ENCODE measurements around the gene NOB1. TPM values are rescaled to one million over a fixed set of nuclear protein-coding genes. Genes with fewer than 3 reads are reported as not detected.
"Not testable (repeated sequence)": the region's sequence is repeated elsewhere in the genome, so short reads cannot be mapped to it uniquely, and the experiment has no call there.

The NOB1 gene
- total RNA-seq, 1 experiment from 2014 or later = 101 TPM

DNA sequence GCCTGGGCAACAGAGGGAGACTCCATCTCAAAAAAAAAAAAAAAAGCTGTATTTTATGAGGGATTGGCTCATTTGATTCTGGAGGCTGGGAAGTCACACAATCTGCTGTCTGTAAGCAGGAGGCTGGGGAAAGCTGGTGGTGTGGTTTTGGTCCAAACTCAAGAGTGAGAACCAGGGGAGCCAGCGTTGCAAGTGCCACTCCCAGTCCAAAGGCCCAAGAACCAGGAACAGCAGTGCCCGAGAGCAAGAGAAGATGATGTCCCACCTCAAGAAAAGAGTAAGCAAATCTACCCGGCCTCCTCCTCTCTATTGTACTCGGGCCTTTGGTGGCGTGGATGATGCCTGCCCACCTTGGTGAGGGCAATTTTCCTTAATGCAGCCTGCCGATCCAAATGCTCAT is 22.6 kb downstream of the NOB1 start:
- Histone ChIP-seq H2BK5ac (ENCODE audit: insufficient read length, low read length) (no peak overlapping the region), H2BK120ac (ENCODE audit: low read depth, low read length, poor library complexity, severe bottlenecking) (no peak overlapping the region), H3K4me2 (ENCODE audit: insufficient read depth, insufficient read length, low read length) (no peak overlapping the region), H2BK15ac (ENCODE audit: low read depth, low read length) (no peak overlapping the region), H3K79me1 (ENCODE audit: insufficient read depth, low read depth, low read length, poor library complexity, severe bottlenecking) (no peaks in the 10 kb centered on the region), H3K14ac (ENCODE audit: insufficient read depth, low read length) (no peak overlapping the region), H3K9me3 (ENCODE audit: control insufficient read depth, low read depth, low read length) (no peaks in the 10 kb centered on the region), H4K8ac (replicated peaks; ENCODE audit: insufficient read length, low read depth, low read length) (no peak overlapping the region), H3K56ac (ENCODE audit: insufficient read length, low read depth, low read length) (no peak overlapping the region), H3K9ac (ENCODE audit: extremely low read depth, insufficient read length, low read length) (no peak overlapping the region), H4K91ac (ENCODE audit: insufficient read length, low read depth, low read length) (no peak overlapping the region), H3K4ac (ENCODE audit: low read depth, low read length) (no peak overlapping the region), H2AFZ (ENCODE audit: low read length) (no peak overlapping the region), H3K27me3 (ENCODE audit: insufficient read depth, low read length) (no peaks in the 10 kb centered on the region), H3K23ac (ENCODE audit: insufficient read length, low read depth, low read length) (no peak overlapping the region), H3K18ac (ENCODE audit: insufficient read length, low read depth, low read length) (no peak overlapping the region), H2AK5ac (ENCODE audit: insufficient read length, low read length) (no peak overlapping the region), H4K20me1 (ENCODE audit: control insufficient read depth, insufficient read depth, insufficient read length) (no peaks in the 10 kb centered on the region), H4K5ac (ENCODE audit: insufficient read length, low read depth, low read length) (no peak overlapping the region), H3K79me2 (ENCODE audit: insufficient read depth, low read length) (no peaks in the 10 kb centered on the region), H2BK20ac (ENCODE audit: low read depth, low read length, poor library complexity, severe bottlenecking) (no peak overlapping the region), H3T11ph (ENCODE audit: low read length) (no peak overlapping the region), H3K23me2 (ENCODE audit: insufficient read length, low read depth, low read length, poor library complexity, severe bottlenecking) (peaks cover under 1% of the 10 kb centered on the region), H2BK12ac (ENCODE audit: insufficient read length, low read depth, low read length) (no peak overlapping the region), H3K4me1 (ENCODE audit: insufficient read depth, low read length) (no peaks in the 10 kb centered on the region), H3K27ac (ENCODE audit: insufficient read length, low read depth, low read length) (no peak overlapping the region)
- Mint-ChIP-seq H3K9me3 (no peaks in the 10 kb centered on the region), H3K36me3 (ENCODE audit: insufficient read depth in 1 of 3, low read depth in 3 of 3) (peaks cover 0 to 2% (median 0%) of the 10 kb centered on the region in 3 experiments; a peak in 1 of 7 replicates), H3K27me3 (ENCODE audit: low read depth) (no peaks in the 10 kb centered on the region), H3K4me1 (peaks cover 12 to 19% of the 10 kb centered on the region in 2 experiments), H3K27ac (peak overlapping the region in 1 of 3 experiments; percentile 9; a peak in 1 of 7 replicates), H3K4me3 (no peak overlapping the region)
- WGBS (ENCODE audit: extremely low coverage, insufficient read length, low lambda C conversion rate) = no CpG with 5 or more reads among the region's 6 CpGs
- DNase-seq = no peak
- TF ChIP-seq, protein P1, sequence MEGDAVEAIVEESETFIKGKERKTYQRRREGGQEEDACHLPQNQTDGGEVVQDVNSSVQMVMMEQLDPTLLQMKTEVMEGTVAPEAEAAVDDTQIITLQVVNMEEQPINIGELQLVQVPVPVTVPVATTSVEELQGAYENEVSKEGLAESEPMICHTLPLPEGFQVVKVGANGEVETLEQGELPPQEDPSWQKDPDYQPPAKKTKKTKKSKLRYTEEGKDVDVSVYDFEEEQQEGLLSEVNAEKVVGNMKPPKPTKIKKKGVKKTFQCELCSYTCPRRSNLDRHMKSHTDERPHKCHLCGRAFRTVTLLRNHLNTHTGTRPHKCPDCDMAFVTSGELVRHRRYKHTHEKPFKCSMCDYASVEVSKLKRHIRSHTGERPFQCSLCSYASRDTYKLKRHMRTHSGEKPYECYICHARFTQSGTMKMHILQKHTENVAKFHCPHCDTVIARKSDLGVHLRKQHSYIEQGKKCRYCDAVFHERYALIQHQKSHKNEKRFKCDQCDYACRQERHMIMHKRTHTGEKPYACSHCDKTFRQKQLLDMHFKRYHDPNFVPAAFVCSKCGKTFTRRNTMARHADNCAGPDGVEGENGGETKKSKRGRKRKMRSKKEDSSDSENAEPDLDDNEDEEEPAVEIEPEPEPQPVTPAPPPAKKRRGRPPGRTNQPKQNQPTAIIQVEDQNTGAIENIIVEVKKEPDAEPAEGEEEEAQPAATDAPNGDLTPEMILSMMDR (conservative IDR thresholded peaks at IDR 0.05) = no peak

DNA sequence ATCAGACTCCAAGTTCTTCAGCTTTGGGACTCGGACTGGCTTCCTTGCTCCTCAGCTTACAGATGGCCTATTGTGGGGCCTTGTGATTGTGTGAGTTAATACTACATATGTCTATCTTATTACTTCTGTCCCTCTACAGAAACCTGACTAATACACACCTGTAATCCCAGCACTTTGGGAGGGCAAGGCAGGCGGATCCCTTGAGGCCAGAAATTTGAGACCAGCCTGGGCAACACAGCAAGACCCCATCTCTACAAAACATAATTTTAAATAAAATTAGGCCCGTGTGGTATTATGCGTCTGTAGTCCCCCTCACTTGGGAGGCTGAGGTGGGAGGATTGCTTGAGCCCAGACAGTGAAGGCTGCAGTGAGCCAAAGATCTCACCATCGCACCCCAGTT is 23.4 kb downstream of the NOB1 start:
- not testable (repeated sequence) for H2AK5ac ChIP-seq (ENCODE audit: insufficient read length, low read length); H2BK5ac ChIP-seq (ENCODE audit: insufficient read length, low read length); H3K79me2 ChIP-seq (ENCODE audit: insufficient read depth, low read length); H3K4me1 ChIP-seq (ENCODE audit: insufficient read depth, low read length); H3T11ph ChIP-seq (ENCODE audit: low read length); H4K20me1 ChIP-seq (ENCODE audit: control insufficient read depth, insufficient read depth, insufficient read length); H3K36me3 Mint-ChIP-seq (ENCODE audit: insufficient read depth in 1 of 3, low read depth in 3 of 3); H3K79me1 ChIP-seq (ENCODE audit: insufficient read depth, low read depth, low read length, poor library complexity, severe bottlenecking); H3K27ac ChIP-seq (ENCODE audit: insufficient read length, low read depth, low read length); H2BK120ac ChIP-seq (ENCODE audit: low read depth, low read length, poor library complexity, severe bottlenecking); DNase-seq; H4K8ac ChIP-seq (replicated peaks; ENCODE audit: insufficient read length, low read depth, low read length); H2BK20ac ChIP-seq (ENCODE audit: low read depth, low read length, poor library complexity, severe bottlenecking); H2BK15ac ChIP-seq (ENCODE audit: low read depth, low read length); H3K9me3 ChIP-seq (ENCODE audit: control insufficient read depth, low read depth, low read length); H3K27me3 Mint-ChIP-seq (ENCODE audit: low read depth); H3K9me3 Mint-ChIP-seq; H3K23ac ChIP-seq (ENCODE audit: insufficient read length, low read depth, low read length); H3K4ac ChIP-seq (ENCODE audit: low read depth, low read length); H3K14ac ChIP-seq (ENCODE audit: insufficient read depth, low read length); H3K9ac ChIP-seq (ENCODE audit: extremely low read depth, insufficient read length, low read length); H2AFZ ChIP-seq (ENCODE audit: low read length); H3K27ac Mint-ChIP-seq; H4K5ac ChIP-seq (ENCODE audit: insufficient read length, low read depth, low read length); H4K91ac ChIP-seq (ENCODE audit: insufficient read length, low read depth, low read length); H3K18ac ChIP-seq (ENCODE audit: insufficient read length, low read depth, low read length); H3K23me2 ChIP-seq (ENCODE audit: insufficient read length, low read depth, low read length, poor library complexity, severe bottlenecking); H3K27me3 ChIP-seq (ENCODE audit: insufficient read depth, low read length); H3K4me3 Mint-ChIP-seq; H3K56ac ChIP-seq (ENCODE audit: insufficient read length, low read depth, low read length); H3K4me2 ChIP-seq (ENCODE audit: insufficient read depth, insufficient read length, low read length); H2BK12ac ChIP-seq (ENCODE audit: insufficient read length, low read depth, low read length)
- no CpG with 5 or more reads among the region's 5 CpGs for WGBS (ENCODE audit: extremely low coverage, insufficient read length, low lambda C conversion rate)
- H3K4me1 Mint-ChIP-seq = peaks cover 12 to 26% of the 10 kb centered on the region in 2 experiments

Measured in H9 (cell line).